KBM-7 (cell line): ENCODE data around the gene TNRC6A.
"Not testable (repeated sequence)": the region's sequence is repeated elsewhere in the genome, so short reads cannot be mapped to it uniquely, and the experiment has no call there.

Experiments
- DNase-seq: peaks from one replicate; pipeline ENCODE4 v3.0.0-alpha.2; 2015
- in situ Hi-C: fragments of 300-500 bp; cut with MboI; formaldehyde crosslinking; loops from 2 replicates; pipeline ENCODE4 v1.14.3; 2020; ENCODE audit warnings: low sequenced_read_pairs, low pct_unique_long_range_greater_than_20kb, mixed read lengths

Gene TNRC6A

DNA sequence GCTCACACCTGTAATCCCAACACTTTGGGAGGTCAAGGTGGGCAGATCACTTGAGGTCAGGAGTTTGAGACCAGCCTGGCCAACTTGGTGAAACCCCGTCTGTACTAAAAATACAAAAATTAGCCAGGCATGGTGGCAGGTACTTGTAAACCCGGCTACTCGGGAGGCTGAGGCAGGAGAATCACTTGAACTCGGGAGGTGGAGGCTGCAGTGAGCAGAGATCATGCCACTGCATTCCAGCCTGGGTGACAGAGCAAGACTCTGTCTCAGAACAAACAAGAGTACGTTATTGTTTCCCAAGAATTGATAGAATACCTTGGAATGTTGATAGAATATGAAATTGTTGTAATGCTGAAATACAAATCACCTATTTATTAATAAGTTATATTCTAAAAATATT is 20.4 kb downstream of the TNRC6A start:
- in situ Hi-C loops = not testable (repeated sequence)

DNA sequence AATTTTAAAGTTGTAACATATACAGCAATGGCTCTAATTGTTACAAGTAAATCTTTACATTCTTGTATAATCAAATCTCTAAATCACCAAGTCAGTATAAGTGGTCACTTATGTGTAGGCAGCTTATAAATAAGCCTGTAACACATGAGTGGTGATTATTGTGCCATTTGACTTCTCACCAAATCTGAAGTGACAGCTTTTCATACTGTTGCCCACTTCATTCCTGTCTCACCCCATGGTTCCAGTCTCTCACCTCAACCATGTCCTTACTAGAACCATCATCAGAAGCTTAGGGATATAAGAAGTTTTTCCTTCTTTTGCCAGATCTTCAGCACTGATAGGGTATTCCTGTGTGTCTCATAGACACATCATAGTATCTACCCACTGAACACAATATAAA is 23.5 kb downstream of the TNRC6A start:
- no peak for DNase-seq
- in situ Hi-C loops = no loop called here

More for the DNA sequence above, 20.4 kb downstream of the TNRC6A start:
- DNase-seq = not testable (repeated sequence)

DNA sequence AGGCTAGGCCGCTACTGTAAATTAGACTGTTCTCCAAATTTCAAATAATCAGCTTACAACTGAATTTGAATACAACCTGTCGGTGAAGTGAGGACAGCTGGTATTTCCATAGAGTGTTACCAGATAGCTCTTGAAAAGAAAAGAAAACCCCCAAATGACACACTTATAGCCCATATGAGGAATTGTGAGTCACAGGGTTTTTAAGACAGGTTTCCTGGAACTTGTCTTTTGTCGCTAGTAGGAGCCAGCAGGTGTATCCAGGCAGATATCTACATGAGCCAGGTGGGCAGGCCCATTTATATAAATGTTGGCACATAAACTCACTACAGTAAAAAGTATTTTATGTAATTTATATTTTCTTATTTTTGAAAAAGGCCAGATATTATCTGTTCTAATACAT is 24.0 kb downstream of the TNRC6A start:
- DNase-seq = no peak
- in situ Hi-C loops = no loop called here

DNA sequence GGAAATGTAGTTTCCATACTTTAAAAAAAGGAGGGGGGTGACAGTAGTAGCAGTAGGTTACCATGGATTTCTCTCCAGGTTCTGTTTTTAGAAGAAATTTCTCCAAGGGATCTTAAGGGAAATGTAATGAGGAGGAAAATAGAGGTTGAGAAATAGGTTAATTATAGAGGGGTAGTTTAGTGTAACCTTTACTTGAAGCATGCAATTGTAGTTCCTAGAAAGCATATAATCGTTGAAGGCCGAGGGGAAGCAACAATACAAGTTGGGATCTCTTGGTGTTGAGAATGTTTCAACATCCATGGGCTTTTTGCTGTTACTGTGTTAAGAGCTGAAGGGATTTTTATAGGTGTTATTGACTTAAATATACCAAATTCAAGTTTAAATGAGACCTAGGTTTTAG is 25.1 kb downstream of the TNRC6A start:
- no peak for DNase-seq
- in situ Hi-C loops = no loop called here

DNA sequence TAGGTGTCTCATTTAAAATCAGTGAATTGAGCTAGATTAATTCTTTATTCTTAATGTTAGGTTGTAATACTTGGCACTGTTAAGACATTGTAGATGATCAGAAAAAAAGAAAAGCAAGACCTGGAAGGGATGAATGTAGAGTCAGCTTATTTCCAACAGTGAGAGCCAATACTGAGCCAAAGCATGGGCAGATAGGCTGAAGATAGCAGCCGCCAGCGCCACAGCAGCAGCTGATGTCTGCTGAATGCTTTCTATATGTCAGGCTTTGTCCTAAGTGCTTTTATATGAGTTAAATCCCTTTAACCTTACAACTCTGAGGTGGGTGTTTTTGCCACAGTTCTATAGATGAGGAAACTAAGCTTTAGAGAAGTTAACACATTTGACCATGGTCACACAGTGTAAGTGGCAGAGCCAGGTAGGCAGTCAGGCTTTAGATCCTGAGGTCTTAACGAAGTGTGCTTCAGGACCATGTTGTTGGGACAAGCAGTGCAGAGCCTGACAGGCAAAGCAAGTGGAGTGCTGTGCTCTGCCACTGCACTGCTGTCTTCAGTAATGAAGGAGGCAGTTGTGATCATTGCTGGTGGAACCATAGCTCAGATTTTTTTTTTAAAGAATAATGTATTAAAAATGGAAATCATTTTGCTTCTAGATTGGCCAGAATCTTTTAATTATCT is 25.9 kb downstream of the TNRC6A start:
- in situ Hi-C loops = no loop called here
- DNase-seq = no peak

DNA sequence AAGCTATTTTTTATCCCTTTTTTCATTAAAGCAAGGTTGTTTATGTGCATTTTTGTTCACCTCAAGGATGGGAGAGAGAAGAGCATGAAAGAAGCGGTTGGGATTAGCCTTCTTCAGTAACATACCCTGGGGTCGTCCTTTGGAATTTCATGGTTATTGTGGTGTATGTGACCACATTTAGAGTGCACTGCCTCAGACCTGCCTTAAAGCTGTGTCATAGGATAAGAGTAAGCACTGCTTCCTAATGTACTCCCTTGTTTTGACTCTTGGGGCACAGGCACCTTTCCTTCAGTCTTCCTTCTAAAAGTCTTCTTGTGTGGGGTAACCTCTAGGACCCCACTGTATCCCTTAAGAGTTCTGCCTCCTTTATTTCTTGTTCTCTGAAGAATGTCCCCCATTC is 28.9 kb downstream of the TNRC6A start:
- in situ Hi-C loops = no loop called here
- no peak for DNase-seq

DNA sequence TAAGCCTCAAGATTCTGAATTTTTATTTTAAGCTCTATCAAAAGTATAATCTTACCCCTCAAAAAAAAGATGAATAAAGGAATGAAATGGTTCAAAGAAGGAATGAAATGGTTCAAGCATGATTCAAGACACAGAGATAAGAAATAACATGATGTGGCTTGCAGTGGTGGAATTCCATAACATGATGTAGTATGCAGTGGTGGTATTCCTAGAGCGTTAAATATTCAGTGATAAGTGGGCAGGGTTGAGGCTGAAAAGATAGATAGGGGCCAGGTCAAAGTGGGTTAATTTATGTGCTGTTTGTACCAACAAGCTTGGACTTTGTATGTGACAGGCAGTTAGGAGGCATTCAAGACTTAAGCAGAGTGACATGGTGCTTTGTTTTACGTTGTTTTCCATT is 29.6 kb downstream of the TNRC6A start:
- DNase-seq = no peak
- in situ Hi-C loops = no loop called here

DNA sequence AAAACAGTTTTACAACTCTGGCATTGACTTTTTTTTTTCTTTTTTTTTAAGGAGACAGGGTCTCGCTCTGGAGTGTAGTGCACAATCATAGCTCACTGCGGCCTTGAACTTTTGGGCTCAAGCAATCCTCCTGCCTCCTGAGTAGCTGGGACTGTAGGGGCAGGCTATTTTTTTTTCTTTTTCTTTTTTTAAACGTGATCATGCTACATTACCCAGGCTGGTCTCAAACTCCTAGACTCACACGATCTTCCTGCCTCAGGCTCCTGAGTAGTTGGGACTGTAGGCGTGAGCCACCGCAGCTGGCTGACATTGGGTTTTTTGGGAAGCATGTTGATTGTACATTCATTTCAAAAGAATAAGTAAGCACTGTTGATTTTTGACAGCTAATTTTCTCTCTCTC is 32.1 kb downstream of the TNRC6A start:
- DNase-seq = no peak
- in situ Hi-C loops = no loop called here

DNA sequence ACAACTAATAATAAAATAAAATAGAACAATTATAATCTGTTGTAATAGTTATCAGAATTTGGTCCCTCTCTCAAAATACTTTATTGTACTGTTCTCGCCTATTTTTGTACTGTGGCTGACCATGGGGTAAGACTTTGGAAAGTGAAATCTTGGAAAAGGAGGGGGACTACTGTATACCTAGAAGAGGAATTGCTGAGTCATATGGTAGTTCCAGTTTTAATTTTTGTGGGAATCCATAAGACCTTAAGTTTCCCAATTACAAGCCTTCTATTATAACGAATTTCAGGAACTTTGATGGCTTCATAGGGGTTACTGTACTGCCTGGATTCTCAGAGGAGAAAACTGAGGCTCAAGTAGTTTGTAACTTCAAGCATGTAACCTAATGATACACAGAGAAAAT is 35.5 kb downstream of the TNRC6A start:
- in situ Hi-C loops = no loop called here
- no peak for DNase-seq

DNA sequence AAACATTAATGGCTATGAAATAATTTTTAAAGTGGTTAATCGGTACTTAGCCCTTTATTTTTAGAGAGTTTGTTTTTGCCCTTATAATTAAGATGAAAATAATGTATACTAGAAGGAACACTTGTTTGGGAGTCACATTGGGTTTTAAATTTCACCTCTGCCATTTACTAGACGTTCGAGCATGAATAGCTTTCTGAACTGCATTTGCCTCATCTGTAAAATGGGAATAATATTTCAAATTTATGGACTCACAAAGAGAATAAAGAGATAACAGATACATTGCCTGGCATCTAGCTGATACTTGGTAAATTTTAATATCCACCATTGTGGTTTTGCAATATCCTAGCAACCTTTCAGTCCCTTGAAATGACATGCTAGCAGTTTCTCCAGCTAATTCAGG is 36.6 kb downstream of the TNRC6A start:
- in situ Hi-C loops = no loop called here
- no peak for DNase-seq

DNA sequence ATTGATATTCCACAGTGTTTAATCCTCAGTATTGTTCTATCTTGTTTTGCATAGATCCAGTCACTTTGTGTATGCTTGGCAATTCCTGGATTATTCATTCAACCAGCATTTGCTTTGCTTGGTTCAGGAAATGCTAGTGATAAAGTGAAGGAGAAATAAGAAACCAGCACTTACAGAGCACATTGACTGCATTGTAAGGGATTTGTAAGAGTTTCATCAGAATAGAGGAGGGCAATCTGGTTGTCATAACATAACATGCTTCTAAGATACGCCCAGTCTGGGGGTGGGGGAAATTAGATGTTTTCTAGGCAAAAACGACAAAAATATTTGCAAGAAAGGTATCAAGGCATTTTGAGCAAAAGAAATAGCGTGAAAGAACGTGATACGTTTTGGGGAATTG is 40.4 kb downstream of the TNRC6A start:
- in situ Hi-C loops = no loop called here
- DNase-seq = no peak

DNA sequence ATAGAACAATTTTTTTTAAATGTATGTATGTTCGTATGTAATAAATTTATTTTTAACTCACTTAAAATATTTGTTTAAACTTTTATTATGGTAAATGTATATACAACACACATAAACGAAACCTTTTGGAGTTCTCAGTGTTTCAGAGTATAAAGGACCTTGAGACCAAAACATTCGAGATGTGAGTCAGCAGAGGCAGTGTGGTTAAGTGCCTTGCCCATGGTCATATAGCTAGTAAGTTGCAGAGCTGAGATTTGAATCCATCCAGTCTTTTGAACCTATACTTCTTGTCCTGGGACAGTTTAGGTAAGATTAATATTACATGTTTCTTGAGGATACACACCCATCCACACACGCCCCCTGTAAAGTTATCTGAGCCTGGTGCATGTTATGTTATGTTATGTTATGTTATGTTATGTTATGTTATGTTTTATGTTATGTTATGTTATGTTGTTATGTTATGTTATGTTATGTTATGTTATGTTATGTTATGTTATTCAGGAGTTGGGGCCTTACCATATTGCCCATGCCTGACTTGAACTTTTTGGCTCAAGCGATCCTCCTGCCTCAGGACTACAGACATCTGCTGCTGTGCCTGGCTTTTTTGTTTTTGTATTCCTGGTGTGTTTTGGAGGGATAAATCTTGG is 41.8 kb downstream of the TNRC6A start:
- in situ Hi-C loops = no loop called here
- no peak for DNase-seq

DNA sequence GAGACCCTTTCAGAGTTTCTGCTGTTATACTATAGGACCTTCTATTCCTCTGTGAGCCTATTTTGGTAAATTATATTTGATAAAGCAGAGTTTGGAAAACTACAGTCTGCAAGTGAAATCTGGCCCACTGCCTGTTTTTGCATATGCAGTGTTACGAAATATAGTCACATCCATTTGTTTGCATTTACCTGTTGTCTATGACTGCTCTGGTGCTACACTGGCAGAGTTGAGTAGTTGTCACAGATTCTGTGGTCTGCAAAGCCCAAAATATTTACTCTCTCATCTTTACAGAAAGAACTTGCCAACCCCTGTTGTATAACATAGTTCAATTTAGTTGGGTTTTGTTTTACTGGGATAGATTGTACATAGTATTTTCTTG is 42.3 kb downstream of the TNRC6A start:
- no peak for DNase-seq
- in situ Hi-C loops = no loop called here

DNA sequence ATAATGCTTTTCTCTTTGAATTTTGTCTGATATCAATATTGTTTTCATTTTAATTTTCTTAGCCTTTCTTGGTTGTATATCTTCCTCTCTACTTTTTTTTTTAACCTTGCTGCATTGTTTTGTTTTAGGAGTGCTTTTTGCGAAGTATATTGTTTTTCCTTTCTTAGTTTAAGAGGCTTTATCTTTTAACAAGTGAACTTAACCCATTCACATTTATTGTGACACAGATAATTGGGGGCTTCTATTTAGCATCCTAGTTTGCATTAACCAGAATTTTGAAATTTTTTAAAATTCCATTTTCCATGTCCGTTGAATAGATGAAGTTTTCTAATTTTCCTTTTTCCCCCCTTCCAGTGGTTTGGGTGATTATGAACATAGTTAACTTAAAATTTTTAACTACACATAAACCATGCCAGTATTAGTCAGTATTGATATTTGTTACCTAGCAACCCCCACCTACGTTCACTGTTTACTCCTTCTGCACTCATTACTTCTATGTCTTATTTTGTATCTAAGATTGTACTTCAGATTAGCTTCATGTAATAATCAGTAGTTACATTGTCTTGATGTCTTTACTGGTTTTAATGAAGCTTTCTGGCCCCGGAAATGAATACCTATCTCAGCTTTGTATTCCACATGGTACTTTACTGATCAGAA is 44.4 kb downstream of the TNRC6A start:
- DNase-seq = no peak
- in situ Hi-C loops = no loop called here

DNA sequence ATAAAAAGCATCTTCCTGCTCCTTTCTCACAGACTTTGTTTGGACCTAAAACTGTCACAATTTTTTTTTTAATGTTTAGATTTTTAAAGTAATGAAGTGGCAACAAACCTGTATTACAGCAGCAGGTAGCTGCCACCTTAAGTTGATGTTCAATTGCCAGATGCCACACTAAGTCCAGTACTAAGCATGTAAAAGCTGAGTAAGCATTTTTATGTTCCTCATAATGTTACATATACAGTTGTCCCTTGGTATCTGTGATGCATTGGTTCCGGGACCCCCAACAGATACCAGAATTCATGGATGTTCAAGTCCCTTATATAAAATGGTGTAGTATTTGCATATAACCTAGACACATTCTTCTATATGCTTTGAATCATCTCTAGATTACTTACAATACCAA is 45.1 kb downstream of the TNRC6A start:
- no peak for DNase-seq
- in situ Hi-C loops = no loop called here

DNA sequence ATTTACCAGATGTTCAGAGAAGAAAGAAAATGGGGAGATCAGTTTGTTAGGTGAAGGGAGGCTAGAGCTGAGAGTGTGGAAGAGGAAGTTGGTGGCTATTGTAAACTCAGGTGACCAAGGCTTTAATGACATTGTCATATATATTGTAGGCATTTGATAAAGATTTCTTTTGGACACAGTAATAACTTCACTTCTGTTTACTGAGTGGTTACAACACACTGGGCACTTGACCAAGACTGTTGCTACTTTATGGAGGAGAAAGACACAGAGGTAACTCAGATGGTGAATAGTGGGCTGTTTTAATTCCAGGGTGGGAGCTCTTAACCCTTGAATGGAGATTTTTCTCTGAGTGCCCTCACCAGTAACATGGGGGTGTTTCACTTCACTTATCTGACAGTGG is 46.0 kb downstream of the TNRC6A start:
- no peak for DNase-seq
- in situ Hi-C loops = no loop called here

DNA sequence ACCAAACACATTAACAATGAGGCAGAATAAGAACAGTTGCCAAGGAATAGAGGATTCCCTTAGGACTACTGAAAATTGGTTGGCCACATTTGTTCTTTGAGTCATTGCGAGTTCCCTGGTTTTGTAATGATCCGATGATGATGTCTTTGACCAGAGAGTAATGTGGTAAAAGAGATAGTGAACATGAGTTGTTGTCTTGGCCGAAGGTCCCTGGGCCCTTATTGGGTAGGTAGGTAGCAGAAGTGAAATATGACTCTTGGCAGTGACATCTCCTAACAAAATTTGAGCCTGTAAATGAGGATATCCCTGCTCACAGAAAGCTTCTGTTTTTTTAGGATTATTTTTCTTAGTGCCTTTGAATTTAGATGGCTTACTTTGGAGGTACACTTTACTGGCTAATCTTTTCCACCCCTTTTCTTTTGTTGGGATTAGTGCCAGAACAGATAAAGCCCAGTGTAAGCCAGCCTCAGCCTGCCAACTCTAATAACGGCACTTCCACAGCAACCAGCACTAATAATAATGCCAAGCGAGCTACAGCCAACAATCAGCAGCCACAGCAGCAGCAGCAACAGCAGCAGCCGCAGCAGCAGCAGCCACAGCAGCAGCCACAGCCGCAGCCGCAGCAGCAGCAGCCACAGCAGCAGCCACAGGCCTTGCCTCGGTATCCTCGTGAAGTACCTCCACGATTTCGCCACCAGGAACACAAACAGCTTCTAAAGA is 47.2 kb downstream of the TNRC6A start:
- DNase-seq = no peak
- in situ Hi-C loops = no loop called here

DNA sequence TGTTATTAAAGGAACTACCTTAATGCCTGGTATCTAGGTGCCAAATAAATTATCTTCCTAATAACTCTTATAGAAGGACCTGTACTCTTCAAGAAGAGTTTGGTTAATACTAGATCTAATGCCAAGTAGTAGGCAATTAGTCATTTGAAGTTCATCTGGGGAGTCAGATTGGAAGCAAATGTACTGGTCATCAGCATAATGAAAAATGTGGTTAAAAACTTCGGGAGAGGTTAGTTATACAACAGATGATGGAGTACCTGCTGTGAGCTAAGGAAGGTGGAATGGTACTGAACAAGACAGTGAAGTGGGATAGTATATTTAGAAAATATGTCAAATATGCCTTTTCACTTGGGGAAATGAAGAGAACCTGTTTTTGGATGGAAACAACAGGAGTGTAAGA is 49.2 kb downstream of the TNRC6A start:
- DNase-seq = no peak
- in situ Hi-C loops = no loop called here

DNA sequence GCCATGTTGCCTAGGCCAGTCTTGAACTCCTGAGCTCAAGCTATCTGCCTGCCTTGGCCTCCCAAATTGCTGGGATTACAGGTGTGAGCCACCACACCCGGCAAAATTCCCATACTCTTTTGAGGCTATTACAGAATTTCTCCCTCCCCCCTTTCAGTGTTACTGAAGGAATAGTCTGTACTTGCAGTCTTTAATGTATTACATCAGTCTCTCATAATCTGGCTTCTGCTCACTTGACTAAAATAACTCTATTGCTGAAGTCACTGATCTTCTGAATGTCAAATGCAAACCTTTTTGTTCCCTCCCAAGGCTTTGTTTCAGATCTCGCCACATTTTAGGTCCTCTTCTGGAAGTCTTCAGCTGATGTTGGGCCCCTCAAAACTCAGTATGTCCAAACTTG is 51.8 kb downstream of the TNRC6A start:
- no peak for DNase-seq
- in situ Hi-C loops = no loop called here

DNA sequence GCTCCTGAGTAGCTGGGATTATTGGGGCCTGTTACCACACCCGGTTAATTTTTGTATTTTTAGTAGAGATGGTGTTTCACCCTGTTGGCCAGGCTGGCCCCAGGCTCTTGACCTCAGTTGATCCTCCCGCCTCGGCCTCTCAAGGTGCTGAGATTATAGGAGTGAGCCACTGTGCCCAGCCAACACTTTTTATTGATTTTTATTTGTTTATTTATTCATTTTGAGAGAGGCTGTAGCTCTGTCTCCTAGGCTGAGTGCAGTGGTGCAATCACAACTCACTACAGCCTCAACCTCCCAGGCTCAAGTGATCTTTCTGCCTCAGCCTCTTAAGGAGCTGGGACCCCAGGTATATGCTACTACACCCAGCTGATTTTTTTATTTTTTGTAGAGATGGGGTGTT is 54.7 kb downstream of the TNRC6A start:
- in situ Hi-C loops = no loop called here
- DNase-seq = no peak
